Neural progenitor cell (in vitro differentiated cells): ENCODE results near the gene MORN5.

Experiments used
- EZH2phosphoT487 ChIP-seq: fragments of 200-600 bp; sonication (generic); IDR thresholded peaks from 2 replicates; pipeline ENCODE4 v1.6.1; 2017; ENCODE audit warnings: antibody characterized with exemption
- TF ChIP-seq, protein P1 (sequence below): fragments of 200-600 bp; sonication (generic); IDR thresholded peaks from 2 replicates; pipeline ENCODE4 v1.5.1; 2017; ENCODE audit warnings: antibody characterized with exemption, mild to moderate bottlenecking

GRCh38 chr9:122226758-122227574 is 67.3 kb downstream of the MORN5 start:
- TF ChIP-seq, protein P1, sequence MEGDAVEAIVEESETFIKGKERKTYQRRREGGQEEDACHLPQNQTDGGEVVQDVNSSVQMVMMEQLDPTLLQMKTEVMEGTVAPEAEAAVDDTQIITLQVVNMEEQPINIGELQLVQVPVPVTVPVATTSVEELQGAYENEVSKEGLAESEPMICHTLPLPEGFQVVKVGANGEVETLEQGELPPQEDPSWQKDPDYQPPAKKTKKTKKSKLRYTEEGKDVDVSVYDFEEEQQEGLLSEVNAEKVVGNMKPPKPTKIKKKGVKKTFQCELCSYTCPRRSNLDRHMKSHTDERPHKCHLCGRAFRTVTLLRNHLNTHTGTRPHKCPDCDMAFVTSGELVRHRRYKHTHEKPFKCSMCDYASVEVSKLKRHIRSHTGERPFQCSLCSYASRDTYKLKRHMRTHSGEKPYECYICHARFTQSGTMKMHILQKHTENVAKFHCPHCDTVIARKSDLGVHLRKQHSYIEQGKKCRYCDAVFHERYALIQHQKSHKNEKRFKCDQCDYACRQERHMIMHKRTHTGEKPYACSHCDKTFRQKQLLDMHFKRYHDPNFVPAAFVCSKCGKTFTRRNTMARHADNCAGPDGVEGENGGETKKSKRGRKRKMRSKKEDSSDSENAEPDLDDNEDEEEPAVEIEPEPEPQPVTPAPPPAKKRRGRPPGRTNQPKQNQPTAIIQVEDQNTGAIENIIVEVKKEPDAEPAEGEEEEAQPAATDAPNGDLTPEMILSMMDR: no peak
- TF ChIP-seq EZH2phosphoT487: peak; percentile 32
